G401 (cell line): ENCODE measurements around the gene NPTX2. TPM values are rescaled to one million over a fixed set of nuclear protein-coding genes. Genes with fewer than 3 reads are reported as not detected.

Source experiments
- total RNA-seq: library from RNA; depleted of rRNA; stranded (reverse); fragments of >200 nt; shearing (Covaris generic); gene quantifications from 2 replicates; pipeline ENCODE4 v1.2.3, GENCODE V29; 2014; rRNA removed

Gene NPTX2
- total RNA-seq, 1 experiment from 2014 or later = 0.03 TPM

Other genes with a start within 250 kb of the NPTX2 start
- 18.8 and 23.3 TPM in 2 replicates for gene BAIAP2L1, start 216.2 kb upstream of the NPTX2 start, total RNA-seq